HCT116 (cell line): ENCODE data around the gene RPL13A. TPM values are rescaled to one million over a fixed set of nuclear protein-coding genes. Genes with fewer than 3 reads are reported as not detected.

Experiments used
- ATAC-seq: fragments of 200-7000 bp; cut with Tn5 transposase; 2 replicates; pipeline ENCODE4 v1.9.1; 2020; ENCODE audit warnings: mild to moderate bottlenecking, moderate library complexity
- BruUV-seq: library from RNA; stranded (reverse); fragments of 400-500 nt; replicated peaks from 2 replicates; lab custom pipeline; 2021; lab: Mats Ljungman, UMichigan
- CTCF ChIA-PET: fragments of 300-600 bp; sonication (Branson Sonifier 250); formaldehyde crosslinking; loops from one replicate; lab custom pipeline; 2021; ENCODE audit warnings: antibody characterized with exemption; lab: Charles Lee
- POLR2A ChIA-PET: fragments of 300-600, 350-600 bp; sonication (Branson Sonifier 250); formaldehyde crosslinking; loops from one replicate; lab custom pipeline; 2021; ENCODE audit warnings: antibody characterized with exemption; lab: Charles Lee
- RAD21 ChIA-PET, 2 experiments: fragments of 300-600 bp; sonication (Branson Sonifier 250); formaldehyde crosslinking; loops; one replicate each; lab custom pipeline; 2023; ENCODE audit warnings: low total read pairs in 2 of 2; ENCODE audit not compliant: uncharacterized antibody in 2 of 2, unreplicated experiment in 2 of 2, low non-redundant PET in 1 of 2; lab: Charles Lee
- DNase-seq: peaks from one replicate; pipeline ENCODE4 v3.0.0-alpha.2; 2010; ENCODE audit warnings: low read depth, low spot score
- H2AFZ ChIP-seq: fragments of 200-600 bp; shearing (Covaris generic), sonication (generic); 2 replicates; pipeline ENCODE4 v1.6.1; 2017; ENCODE audit warnings: low read depth, mixed run types, mixed read lengths, antibody characterized with exemption, low read length; ENCODE audit not compliant: poor library complexity, severe bottlenecking
- H3K27ac ChIP-seq: 2 replicates; pipeline ENCODE4 v1.5.1; 2012; ENCODE audit warnings: low read depth, low read length
- H3K27me3 ChIP-seq: fragments of 200-600 bp; sonication (generic); 2 replicates; pipeline ENCODE4 v1.6.1; 2016; ENCODE audit warnings: mixed run types, low read length, mixed read lengths; ENCODE audit not compliant: insufficient read depth
- H3K36me3 ChIP-seq, 2 experiments: fragments of 200-500 bp in 1 of 2; fragments of 200-600 bp in 1 of 2; sonication (Bioruptor generic) in 1 of 2; sonication (generic) in 1 of 2; 2 replicates each; pipeline versions ENCODE4 v1.5.1 to v1.6.1; 2014 to 2016; ENCODE audit warnings: low read length in 2 of 2, inconsistent platforms in 1 of 2, mixed read lengths in 1 of 2, mixed run types in 1 of 2; ENCODE audit not compliant: insufficient read depth in 2 of 2, control insufficient read depth in 1 of 2
- H3K4me1 ChIP-seq, 2 experiments: fragments of 200-600 bp in 1 of 2; sonication (generic) in 1 of 2; 2 replicates each; pipeline versions ENCODE4 v1.5.1 to v1.6.1; 2012 to 2017; ENCODE audit warnings: low read length in 2 of 2, inconsistent platforms in 1 of 2, mild to moderate bottlenecking in 1 of 2, mixed read lengths in 1 of 2, mixed run types in 1 of 2, moderate library complexity in 1 of 2; ENCODE audit not compliant: insufficient read depth in 2 of 2, control insufficient read depth in 1 of 2
- H3K4me2 ChIP-seq: fragments of 200-600 bp; sonication (generic); 2 replicates; pipeline ENCODE4 v1.6.1; 2017; ENCODE audit warnings: mixed run types, low read length, mixed read lengths
- H3K4me3 ChIP-seq, 2 experiments: fragments of 200-600 bp in 1 of 2; sonication (generic) in 1 of 2; replicated peaks in 1 of 2; 2 replicates each; pipeline ENCODE4 v1.5.1; 2011 to 2016; ENCODE audit warnings: low read length in 2 of 2, control low read depth in 1 of 2, low read depth in 1 of 2, mild to moderate bottlenecking in 1 of 2, mixed read lengths in 1 of 2, mixed run types in 1 of 2
- H3K79me2 ChIP-seq: fragments of 200-600 bp; sonication (generic); 2 replicates; pipeline ENCODE4 v1.6.1; 2017; ENCODE audit warnings: mild to moderate bottlenecking, mixed run types, low read length, moderate library complexity, mixed read lengths; ENCODE audit not compliant: insufficient read depth
- H3K9ac ChIP-seq: fragments of 200-600 bp; sonication (generic); 2 replicates; pipeline ENCODE4 v1.6.1; 2016; ENCODE audit warnings: low read length, mixed read lengths
- H3K9me2 ChIP-seq: fragments of 200-600 bp; sonication (generic), shearing (Covaris generic); 2 replicates; pipeline ENCODE4 v1.6.1; 2017; ENCODE audit warnings: mixed run types, mild to moderate bottlenecking, moderate library complexity; ENCODE audit not compliant: insufficient read depth
- H3K9me3 ChIP-seq, 2 experiments: fragments of 200-500 bp in 1 of 2; fragments of 200-600 bp in 1 of 2; sonication (Bioruptor generic) in 1 of 2; sonication (generic) in 1 of 2; 2 replicates each; pipeline ENCODE4 v1.6.1; 2014 to 2017; ENCODE audit warnings: low read length in 2 of 2, mixed read lengths in 2 of 2, inconsistent platforms in 1 of 2, low read depth in 1 of 2, mild to moderate bottlenecking in 1 of 2, mixed run types in 1 of 2, moderate library complexity in 1 of 2; ENCODE audit not compliant: control insufficient read depth in 1 of 2, insufficient read depth in 1 of 2
- H4K20me1 ChIP-seq: fragments of 200-600 bp; sonication (generic), shearing (Covaris generic); 2 replicates; pipeline ENCODE4 v1.6.1; 2017; ENCODE audit warnings: mixed run types, mild to moderate bottlenecking, moderate library complexity; ENCODE audit not compliant: insufficient read depth
- CBX3 ChIP-seq: IDR thresholded peaks from 2 replicates; pipeline ENCODE4 v1.6.1; 2012; ENCODE audit warnings: low read depth
- CEBPB ChIP-seq: IDR thresholded peaks from 2 replicates; pipeline ENCODE4 v1.6.1; 2012; ENCODE audit warnings: low read depth
- EGR1 ChIP-seq: IDR thresholded peaks from 2 replicates; pipeline ENCODE4 v1.6.1; 2012; ENCODE audit warnings: low read depth
- ELF1 ChIP-seq: IDR thresholded peaks from 2 replicates; pipeline ENCODE4 v1.6.1; 2012; ENCODE audit warnings: low read depth, borderline replicate concordance
- EZH2 ChIP-seq: fragments of 200-600 bp; sonication (generic); IDR thresholded peaks from 2 replicates; pipeline ENCODE4 v1.6.1; 2017; ENCODE audit warnings: antibody characterized with exemption, mixed run types
- EZH2phosphoT487 ChIP-seq: fragments of 200-600 bp; IDR thresholded peaks from 2 replicates; pipeline ENCODE4 v1.6.1; 2018; ENCODE audit warnings: antibody characterized with exemption, borderline replicate concordance
- FOSL1 ChIP-seq: IDR thresholded peaks from 2 replicates; pipeline ENCODE4 v1.6.1; 2012; ENCODE audit warnings: low read depth
- POLR2A ChIP-seq: IDR thresholded peaks from 2 replicates; pipeline ENCODE4 v1.7.0; 2011; ENCODE audit warnings: borderline replicate concordance; ENCODE audit not compliant: insufficient read depth, insufficient read length; ENCODE audit errors: extremely low read depth
- RAD21 ChIP-seq: IDR thresholded peaks from 2 replicates; pipeline ENCODE4 v1.6.1; 2012; ENCODE audit warnings: low read depth, mild to moderate bottlenecking
- SIN3A ChIP-seq: IDR thresholded peaks from 2 replicates; pipeline ENCODE4 v1.6.1; 2012; ENCODE audit warnings: low read depth
- SP1 ChIP-seq: IDR thresholded peaks from 2 replicates; pipeline ENCODE4 v1.6.1; 2012; ENCODE audit warnings: low read depth
- SRF ChIP-seq: IDR thresholded peaks from 2 replicates; pipeline ENCODE4 v1.6.1; 2012; ENCODE audit warnings: low read depth
- TCF7L2 ChIP-seq: IDR thresholded peaks from 2 replicates; pipeline ENCODE4 v1.7.0; 2011; ENCODE audit warnings: borderline replicate concordance, inconsistent platforms; ENCODE audit not compliant: insufficient read depth, insufficient read length; ENCODE audit errors: extremely low read depth
- ZFX ChIP-seq: fragments of 450-650 bp; IDR thresholded peaks from 2 replicates; pipeline ENCODE4 v1.6.1; 2017
- intact Hi-C: fragments of 100-400 bp; cut with micrococcal nuclease; formaldehyde crosslinking; loops from 2 replicates; pipeline ENCODE4 v1.10.0; 2022
- total RNA-seq: library from RNA; stranded (reverse); gene quantifications from one replicate; pipeline ENCODE4 v1.2.1, GENCODE V29; 2021; ENCODE audit not compliant: unreplicated experiment
- TF ChIP-seq, protein P1 (sequence below): IDR thresholded peaks from 2 replicates; pipeline ENCODE4 v1.6.1; 2012
- TF ChIP-seq, protein P2 (sequence below): IDR thresholded peaks from 2 replicates; pipeline ENCODE4 v1.6.1; 2012; ENCODE audit warnings: low read depth
- TF ChIP-seq, protein P3 (sequence below): IDR thresholded peaks from 2 replicates; pipeline ENCODE4 v1.6.1; 2011; ENCODE audit warnings: mild to moderate bottlenecking, low read length, moderate library complexity; ENCODE audit not compliant: insufficient replicate concordance; ENCODE audit errors: extremely low read depth
- TF ChIP-seq, protein P4 (sequence below): IDR thresholded peaks from 2 replicates; pipeline ENCODE4 v1.6.1; 2012
- TF ChIP-seq, protein P5 (sequence below), 3 experiments: fragments of 200-600 bp in 1 of 3; sonication (generic) in 1 of 3; IDR thresholded peaks in 2 of 3; conservative IDR thresholded peaks in 1 of 3; 2 replicates each; pipeline ENCODE4 v1.5.1; 2012 to 2017; ENCODE audit warnings: low read depth in 2 of 3, low read length in 2 of 3, antibody characterized with exemption in 1 of 3, borderline replicate concordance in 1 of 3, control low read depth in 1 of 3, mild to moderate bottlenecking in 1 of 3, mixed read lengths in 1 of 3, mixed run types in 1 of 3, moderate library complexity in 1 of 3; ENCODE audit not compliant: insufficient read depth in 1 of 3

The RPL13A gene
- total RNA-seq, 1 experiment from 2014 or later: 3,719 TPM

DNA sequence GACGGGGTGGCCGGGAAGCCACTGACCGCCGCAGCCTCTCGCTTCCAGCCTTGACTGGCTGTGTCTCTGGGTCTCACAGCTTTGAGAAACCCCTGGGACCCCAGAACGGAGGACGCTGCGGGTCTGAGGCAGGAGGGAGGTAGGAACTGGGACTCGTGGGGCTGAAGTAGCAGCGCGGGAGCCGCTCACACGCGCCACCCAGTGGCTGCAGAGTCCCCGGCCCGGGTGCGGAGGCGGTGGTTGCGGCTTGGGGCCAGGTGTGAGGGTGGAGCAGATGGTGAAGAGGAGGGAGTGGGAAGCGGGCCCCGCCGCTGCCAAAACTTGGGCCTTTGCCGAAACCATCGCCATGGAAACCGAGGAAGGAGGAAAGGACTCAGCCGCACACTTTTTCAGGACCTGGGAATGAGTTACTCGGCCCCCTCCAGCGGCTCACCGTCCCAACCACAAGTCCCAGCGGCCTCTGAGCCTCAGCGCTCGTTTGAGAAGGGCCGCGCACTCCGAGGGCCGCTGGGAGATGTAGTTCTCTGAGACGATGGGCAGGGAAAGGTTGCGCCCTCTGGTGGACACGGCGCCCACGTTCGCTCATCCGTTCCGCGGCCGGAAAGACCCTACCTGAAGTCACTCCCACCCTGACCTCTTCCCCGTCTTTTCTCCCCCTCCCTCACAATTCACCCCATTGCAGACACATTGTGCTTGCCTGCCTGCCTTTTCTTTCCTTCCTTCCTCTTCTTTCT, 43.9 kb upstream of the RPL13A start:
- Histone ChIP-seq H3K4me3 (peak overlapping the region; percentile 63 to 80), H3K9me2 (no peaks in the 10 kb centered on the region), H3K79me2 (no peaks in the 10 kb centered on the region), H3K27ac (peak overlapping the region; percentile 92), H3K4me2 (peak overlapping the region; percentile 98), H3K9ac (peak overlapping the region; percentile 86), H2AFZ (peak overlapping the region; percentile 85), H4K20me1 (no peaks in the 10 kb centered on the region), H3K27me3 (peaks cover 10% of the 10 kb centered on the region), H3K4me1 (peaks cover 16 to 43% of the 10 kb centered on the region in 2 experiments; a peak in 3 of 4 replicates), H3K9me3 (no peaks in the 10 kb centered on the region), H3K36me3 (peaks cover 6 to 9% of the 10 kb centered on the region in 2 experiments; a peak in 2 of 4 replicates)
- CTCF ChIA-PET: interaction anchor here (1.0 to 2.1 kb wide), 6 partner anchors 9 to 218 kb away, joined by 3 to 15 read pairs (median 8); partner anchors contain the start of gene PIH1D1
- RAD21 ChIA-PET: interaction anchor here in 1 of 2 experiments (1.0 kb wide), 1 partner anchor 52 kb away, joined by 5 read pairs; no protein-coding TSS in a partner anchor
- POLR2A ChIA-PET: interaction anchor here (1.0 kb wide), 2 partner anchors 9 to 10 kb away, joined by 7 to 8 read pairs; partner anchors contain the start of genes ALDH16A1 and PIH1D1
- DNase-seq: peak; percentile 87
- intact Hi-C loops: loop anchor here (1.0 to 2.0 kb wide), 3 partner anchors 51 to 219 kb away; partner anchors contain the start of gene DKKL1
- TSS peak; percentile 84 for BruUV-seq
- ATAC-seq: peak; percentile 80
- TF ChIP-seq RAD21 (peak; percentile 77), EGR1 (peak; percentile 98), FOSL1 (no peak), ELF1 (no peak), EZH2 (no peak), TCF7L2 (peak; percentile 55), POLR2A (no peak), CBX3 (no peak), CEBPB (no peak), ZFX (peak; percentile 41; the same call in 1 of the 2 replicates), SRF (no peak), SIN3A (no peak), EZH2phosphoT487 (no peak), SP1 (no peak)
- TF ChIP-seq, protein P1, sequence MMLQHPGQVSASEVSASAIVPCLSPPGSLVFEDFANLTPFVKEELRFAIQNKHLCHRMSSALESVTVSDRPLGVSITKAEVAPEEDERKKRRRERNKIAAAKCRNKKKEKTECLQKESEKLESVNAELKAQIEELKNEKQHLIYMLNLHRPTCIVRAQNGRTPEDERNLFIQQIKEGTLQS: no peak
- TF ChIP-seq, protein P2, sequence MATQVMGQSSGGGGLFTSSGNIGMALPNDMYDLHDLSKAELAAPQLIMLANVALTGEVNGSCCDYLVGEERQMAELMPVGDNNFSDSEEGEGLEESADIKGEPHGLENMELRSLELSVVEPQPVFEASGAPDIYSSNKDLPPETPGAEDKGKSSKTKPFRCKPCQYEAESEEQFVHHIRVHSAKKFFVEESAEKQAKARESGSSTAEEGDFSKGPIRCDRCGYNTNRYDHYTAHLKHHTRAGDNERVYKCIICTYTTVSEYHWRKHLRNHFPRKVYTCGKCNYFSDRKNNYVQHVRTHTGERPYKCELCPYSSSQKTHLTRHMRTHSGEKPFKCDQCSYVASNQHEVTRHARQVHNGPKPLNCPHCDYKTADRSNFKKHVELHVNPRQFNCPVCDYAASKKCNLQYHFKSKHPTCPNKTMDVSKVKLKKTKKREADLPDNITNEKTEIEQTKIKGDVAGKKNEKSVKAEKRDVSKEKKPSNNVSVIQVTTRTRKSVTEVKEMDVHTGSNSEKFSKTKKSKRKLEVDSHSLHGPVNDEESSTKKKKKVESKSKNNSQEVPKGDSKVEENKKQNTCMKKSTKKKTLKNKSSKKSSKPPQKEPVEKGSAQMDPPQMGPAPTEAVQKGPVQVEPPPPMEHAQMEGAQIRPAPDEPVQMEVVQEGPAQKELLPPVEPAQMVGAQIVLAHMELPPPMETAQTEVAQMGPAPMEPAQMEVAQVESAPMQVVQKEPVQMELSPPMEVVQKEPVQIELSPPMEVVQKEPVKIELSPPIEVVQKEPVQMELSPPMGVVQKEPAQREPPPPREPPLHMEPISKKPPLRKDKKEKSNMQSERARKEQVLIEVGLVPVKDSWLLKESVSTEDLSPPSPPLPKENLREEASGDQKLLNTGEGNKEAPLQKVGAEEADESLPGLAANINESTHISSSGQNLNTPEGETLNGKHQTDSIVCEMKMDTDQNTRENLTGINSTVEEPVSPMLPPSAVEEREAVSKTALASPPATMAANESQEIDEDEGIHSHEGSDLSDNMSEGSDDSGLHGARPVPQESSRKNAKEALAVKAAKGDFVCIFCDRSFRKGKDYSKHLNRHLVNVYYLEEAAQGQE: no peak
- TF ChIP-seq, protein P3, sequence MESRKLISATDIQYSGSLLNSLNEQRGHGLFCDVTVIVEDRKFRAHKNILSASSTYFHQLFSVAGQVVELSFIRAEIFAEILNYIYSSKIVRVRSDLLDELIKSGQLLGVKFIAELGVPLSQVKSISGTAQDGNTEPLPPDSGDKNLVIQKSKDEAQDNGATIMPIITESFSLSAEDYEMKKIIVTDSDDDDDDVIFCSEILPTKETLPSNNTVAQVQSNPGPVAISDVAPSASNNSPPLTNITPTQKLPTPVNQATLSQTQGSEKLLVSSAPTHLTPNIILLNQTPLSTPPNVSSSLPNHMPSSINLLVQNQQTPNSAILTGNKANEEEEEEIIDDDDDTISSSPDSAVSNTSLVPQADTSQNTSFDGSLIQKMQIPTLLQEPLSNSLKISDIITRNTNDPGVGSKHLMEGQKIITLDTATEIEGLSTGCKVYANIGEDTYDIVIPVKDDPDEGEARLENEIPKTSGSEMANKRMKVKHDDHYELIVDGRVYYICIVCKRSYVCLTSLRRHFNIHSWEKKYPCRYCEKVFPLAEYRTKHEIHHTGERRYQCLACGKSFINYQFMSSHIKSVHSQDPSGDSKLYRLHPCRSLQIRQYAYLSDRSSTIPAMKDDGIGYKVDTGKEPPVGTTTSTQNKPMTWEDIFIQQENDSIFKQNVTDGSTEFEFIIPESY: no peak
- TF ChIP-seq, protein P4, sequence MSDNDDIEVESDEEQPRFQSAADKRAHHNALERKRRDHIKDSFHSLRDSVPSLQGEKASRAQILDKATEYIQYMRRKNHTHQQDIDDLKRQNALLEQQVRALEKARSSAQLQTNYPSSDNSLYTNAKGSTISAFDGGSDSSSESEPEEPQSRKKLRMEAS: no peak; the same call in 1 of the 2 replicates
- TF ChIP-seq, protein P5, sequence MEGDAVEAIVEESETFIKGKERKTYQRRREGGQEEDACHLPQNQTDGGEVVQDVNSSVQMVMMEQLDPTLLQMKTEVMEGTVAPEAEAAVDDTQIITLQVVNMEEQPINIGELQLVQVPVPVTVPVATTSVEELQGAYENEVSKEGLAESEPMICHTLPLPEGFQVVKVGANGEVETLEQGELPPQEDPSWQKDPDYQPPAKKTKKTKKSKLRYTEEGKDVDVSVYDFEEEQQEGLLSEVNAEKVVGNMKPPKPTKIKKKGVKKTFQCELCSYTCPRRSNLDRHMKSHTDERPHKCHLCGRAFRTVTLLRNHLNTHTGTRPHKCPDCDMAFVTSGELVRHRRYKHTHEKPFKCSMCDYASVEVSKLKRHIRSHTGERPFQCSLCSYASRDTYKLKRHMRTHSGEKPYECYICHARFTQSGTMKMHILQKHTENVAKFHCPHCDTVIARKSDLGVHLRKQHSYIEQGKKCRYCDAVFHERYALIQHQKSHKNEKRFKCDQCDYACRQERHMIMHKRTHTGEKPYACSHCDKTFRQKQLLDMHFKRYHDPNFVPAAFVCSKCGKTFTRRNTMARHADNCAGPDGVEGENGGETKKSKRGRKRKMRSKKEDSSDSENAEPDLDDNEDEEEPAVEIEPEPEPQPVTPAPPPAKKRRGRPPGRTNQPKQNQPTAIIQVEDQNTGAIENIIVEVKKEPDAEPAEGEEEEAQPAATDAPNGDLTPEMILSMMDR (IDR thresholded peaks at IDR 0.05 in 2 of 3, conservative IDR thresholded peaks at IDR 0.05 in 1 of 3; ENCODE audit: borderline replicate concordance in 1 of 3, insufficient read depth in 1 of 3, low read depth in 2 of 3, low read length in 2 of 3): peak; percentile 75 to 95 (median 88)
